Aorta (tissue), 5 donors: ENCODE data around the gene DNAJC6. TPM values are rescaled to one million over a fixed set of nuclear protein-coding genes. Genes with fewer than 3 reads are reported as not detected.

Experiments
- ATAC-seq: fragments of 200-7000 bp; cut with Tn5 transposase; one replicate; pipeline ENCODE4 v1.9.1; 2022; ENCODE audit warnings: moderate library complexity; ENCODE audit not compliant: low FRiP score
- DNase-seq, 2 donors: peaks; one replicate each; pipeline ENCODE4 v3.0.0-alpha.2; 2020
- H3K27ac ChIP-seq, 2 donors: one replicate each; pipeline ENCODE4 v1.5.1; 2013; ENCODE audit warnings: low read length in 2 of 2, mild to moderate bottlenecking in 2 of 2, moderate library complexity in 2 of 2, control low read depth in 1 of 2, inconsistent platforms in 1 of 2, low read depth in 1 of 2
- H3K27me3 ChIP-seq, 2 donors: one replicate each; pipeline ENCODE4 v1.6.1; 2013; ENCODE audit warnings: control low read depth in 1 of 2, low read length in 1 of 2, mild to moderate bottlenecking in 1 of 2, moderate library complexity in 1 of 2; ENCODE audit not compliant: insufficient read depth in 2 of 2, control insufficient read depth in 1 of 2
- H3K36me3 ChIP-seq, 2 donors: one replicate each; pipeline ENCODE4 v1.6.1; 2013; ENCODE audit warnings: control low read depth in 1 of 2, low read length in 1 of 2, mild to moderate bottlenecking in 1 of 2; ENCODE audit not compliant: insufficient read depth in 2 of 2, control insufficient read depth in 1 of 2
- H3K4me1 ChIP-seq, 2 donors: one replicate each; pipeline ENCODE4 v1.6.1; 2013; ENCODE audit warnings: low read length in 2 of 2, control low read depth in 1 of 2, mild to moderate bottlenecking in 1 of 2, moderate library complexity in 1 of 2; ENCODE audit not compliant: insufficient read depth in 2 of 2, control insufficient read depth in 1 of 2
- H3K4me3 ChIP-seq, 2 donors: one replicate each; pipeline ENCODE4 v1.5.1; 2013; ENCODE audit warnings: low read length in 2 of 2, control low read depth in 1 of 2, mild to moderate bottlenecking in 1 of 2
- H3K9me3 ChIP-seq: one replicate; pipeline ENCODE4 v1.6.1; 2013; ENCODE audit warnings: mild to moderate bottlenecking, low read length; ENCODE audit not compliant: control insufficient read depth
- WGBS, 2 donors: extraction: QIAGEN DNeasy Blood & Tissue Kit; methylation state at CpG; one replicate each; pipeline ENCODE4 v1.1.7; 2013; 5-methylcytosine and 5-hydroxymethylcytosine counted together
- intact Hi-C, 2 donors: fragments of 100-400 bp; cut with DNase I; formaldehyde crosslinking; loops; one replicate each; pipeline versions ENCODE4 v1.14.2 to v1.15.0; 2022
- polyA plus RNA-seq, 2 donors: library from polyadenylated mRNA; stranded (reverse); fragments of 200-250 nt; gene quantifications; one replicate each; pipeline ENCODE4 v1.2.3, GENCODE V29; 2013
- total RNA-seq, 2 donors: library from RNA; stranded (reverse); fragmentation: NEBNext Ultra II Directional; extraction: Animal tissue kit (Norgen Biotek cat#: 25700); gene quantifications; one replicate each; pipeline ENCODE4 v1.2.1, GENCODE V29; 2021
- donor health status: healthy with polysubstance abuse.
- donor health status: Bipolar disorder and iron deficiency.
- donor health status: DM: no; HTN: no; CAD: no.
- donor health status: DM: no; HTN: no; CAD: no.
- donor health status: DM: yes; HTN: yes; CAD: no.

DNAJC6 gene
- total and polyA plus RNA-seq, 4 donors, result 1.3 to 3.8 (median 2.3) TPM; not detected in 1

DNA sequence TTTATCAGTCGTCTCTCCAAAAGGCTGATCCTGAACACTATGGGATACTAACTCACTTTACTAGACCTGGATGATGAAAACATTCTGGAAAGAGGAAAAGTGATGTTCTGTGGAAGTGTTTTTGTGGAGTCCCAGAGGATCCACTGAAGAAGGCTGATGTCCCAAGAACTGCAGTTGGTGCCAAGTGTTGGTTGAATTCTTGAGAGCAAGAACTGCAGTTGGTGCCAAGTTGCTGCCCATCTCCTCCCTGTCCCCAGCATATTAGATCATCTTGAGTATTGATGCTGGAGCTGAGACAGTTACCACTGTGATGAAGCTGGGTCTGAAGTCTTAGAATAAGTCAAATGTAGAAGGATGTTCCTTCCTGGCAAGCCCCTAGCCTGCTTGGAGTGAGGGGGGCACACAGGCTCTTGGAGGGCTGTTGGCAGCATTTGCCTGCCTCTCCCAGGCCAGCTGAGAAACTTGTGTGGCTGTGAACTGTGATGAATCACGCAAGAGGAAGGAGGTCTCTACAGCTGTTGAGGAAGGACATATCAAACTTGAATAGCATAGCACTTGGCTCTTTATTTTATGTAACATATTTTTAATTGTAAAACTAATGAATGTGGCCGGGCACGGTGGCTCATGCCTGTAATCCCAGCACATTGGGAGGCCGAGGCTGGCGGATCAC lies 48.1 kb downstream of the DNAJC6 start:
- DNase-seq (no peak), ATAC-seq (no peak)
- no peaks in the 10 kb centered on the region for H3K27me3 ChIP-seq
- H3K9me3 ChIP-seq, result no peaks in the 10 kb centered on the region
- no peaks in the 10 kb centered on the region for H3K4me1 ChIP-seq
- intact Hi-C loops, result no loop called here
- whole genome bisulfite sequencing, 2 donors, result 91% methylated on average over 6 of the region's 6 CpGs
- H3K27ac ChIP-seq, result no peak overlapping the region
- no peaks in the 10 kb centered on the region for H3K36me3 ChIP-seq
- H3K4me3 ChIP-seq, result no peak overlapping the region

DNA sequence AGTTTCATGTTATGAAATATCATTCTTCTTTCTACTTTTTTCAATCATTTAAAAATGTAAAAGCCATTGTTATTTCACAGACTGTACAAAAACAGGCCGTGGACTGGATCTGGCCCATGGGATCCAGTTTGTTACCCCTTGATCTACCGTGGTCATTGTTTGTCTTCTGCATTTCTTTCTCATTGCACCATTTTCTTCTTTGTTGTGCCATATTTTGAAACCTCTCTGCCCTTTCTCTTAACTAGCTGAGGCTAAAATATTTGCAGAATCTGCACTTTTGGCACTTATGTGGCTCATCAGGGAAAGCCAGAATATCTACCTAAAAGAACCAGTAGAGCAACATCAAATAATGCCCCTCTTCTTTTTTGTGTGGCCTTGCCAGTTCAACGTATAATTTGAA lies 50.5 kb downstream of the DNAJC6 start:
- H3K36me3 ChIP-seq, result no peaks in the 10 kb centered on the region
- intact Hi-C loops, result no loop called here
- no peak for ATAC-seq
- DNase-seq, result no peak
- H3K4me1 ChIP-seq, result peaks cover 0 to 2% of the 10 kb centered on the region in 2 donors
- no peak overlapping the region for H3K27ac ChIP-seq
- H3K4me3 ChIP-seq, result no peak overlapping the region
- no peaks in the 10 kb centered on the region for H3K9me3 ChIP-seq
- H3K27me3 ChIP-seq, result no peaks in the 10 kb centered on the region
- WGBS, 2 donors, result 41 to 47% methylated on average over 3 of the region's 3 CpGs

DNA sequence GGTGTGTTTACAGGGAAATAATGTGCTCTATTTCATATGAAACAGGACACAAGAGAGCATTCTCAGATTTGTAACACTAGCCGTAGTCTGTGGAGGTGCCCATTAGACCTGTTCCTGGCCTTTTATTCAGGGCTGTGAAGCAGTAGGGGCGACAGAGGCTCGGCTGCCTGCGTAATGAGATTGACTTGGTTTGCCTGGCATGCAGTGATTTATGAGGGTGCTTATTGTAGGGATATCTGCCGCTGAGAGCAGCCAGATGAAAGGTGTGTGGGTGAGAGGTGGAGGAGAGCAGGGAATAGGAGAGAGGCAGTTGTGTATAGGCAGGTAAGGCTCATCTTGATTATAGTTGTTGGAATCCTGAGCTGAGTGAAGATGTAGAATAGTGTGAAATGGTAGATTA lies 51.3 kb downstream of the DNAJC6 start:
- WGBS, 2 donors, result 62 to 71% methylated on average over 5 of the region's 5 CpGs
- no peak for DNase-seq
- Histone ChIP-seq H3K4me1 (peaks cover 0 to 2% of the 10 kb centered on the region in 2 donors), H3K36me3 (no peaks in the 10 kb centered on the region), H3K9me3 (no peaks in the 10 kb centered on the region), H3K4me3 (no peak overlapping the region), H3K27me3 (no peaks in the 10 kb centered on the region), H3K27ac (no peak overlapping the region)
- intact Hi-C loops, result no loop called here
- ATAC-seq, result no peak

DNA sequence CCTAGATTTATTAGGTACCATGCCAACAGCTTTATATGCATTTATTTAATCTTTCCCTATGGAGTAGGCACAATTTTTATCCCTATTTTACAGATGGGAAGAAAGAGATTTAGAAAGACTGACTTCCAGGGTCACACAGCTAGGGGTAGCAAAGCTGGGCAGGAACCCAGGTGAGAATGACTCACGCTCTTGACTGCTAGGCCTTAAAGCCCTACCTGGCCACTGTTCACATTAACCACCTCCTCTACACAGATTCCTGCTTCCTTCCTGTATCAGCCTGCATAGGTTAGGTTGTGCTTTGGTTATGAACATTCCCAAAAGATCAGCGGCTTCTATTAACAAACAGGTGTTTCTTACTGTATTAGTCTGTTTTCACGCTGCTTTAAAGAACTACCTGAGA lies 53.2 kb downstream of the DNAJC6 start:
- no peak for DNase-seq
- no peaks in the 10 kb centered on the region for H3K9me3 ChIP-seq
- no peak for ATAC-seq
- no peak overlapping the region for H3K27ac ChIP-seq
- intact Hi-C loops, result no loop called here
- 94 to 96% methylated on average over 3 of the region's 3 CpGs for WGBS, 2 donors
- H3K27me3 ChIP-seq, result no peaks in the 10 kb centered on the region
- peaks cover 0 to 2% of the 10 kb centered on the region in 2 donors for H3K4me1 ChIP-seq
- H3K4me3 ChIP-seq, result no peak overlapping the region
- H3K36me3 ChIP-seq, result no peaks in the 10 kb centered on the region

DNA sequence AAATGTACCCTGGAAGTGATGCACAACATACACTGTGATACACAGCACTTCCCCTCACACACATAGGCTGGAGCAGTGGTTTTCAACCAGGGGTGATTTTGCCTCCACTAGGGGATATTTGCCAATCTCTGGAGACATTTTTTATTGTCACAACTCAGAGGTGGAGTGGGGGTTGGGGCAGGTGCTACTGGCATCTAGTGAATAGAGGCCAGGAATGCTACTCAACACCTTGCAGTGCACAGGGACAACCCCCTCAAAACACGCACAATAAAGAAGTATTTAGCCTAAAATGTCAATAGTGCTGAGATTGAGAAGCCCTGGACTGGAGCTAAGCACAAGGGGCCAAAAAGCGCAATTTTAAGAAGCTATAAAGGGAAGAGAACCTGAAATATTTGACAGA lies 54.1 kb downstream of the DNAJC6 start:
- 90 to 93% methylated on average over 2 of the region's 2 CpGs for WGBS, 2 donors
- H3K27ac ChIP-seq, result no peak overlapping the region
- no peak for ATAC-seq

DNA sequence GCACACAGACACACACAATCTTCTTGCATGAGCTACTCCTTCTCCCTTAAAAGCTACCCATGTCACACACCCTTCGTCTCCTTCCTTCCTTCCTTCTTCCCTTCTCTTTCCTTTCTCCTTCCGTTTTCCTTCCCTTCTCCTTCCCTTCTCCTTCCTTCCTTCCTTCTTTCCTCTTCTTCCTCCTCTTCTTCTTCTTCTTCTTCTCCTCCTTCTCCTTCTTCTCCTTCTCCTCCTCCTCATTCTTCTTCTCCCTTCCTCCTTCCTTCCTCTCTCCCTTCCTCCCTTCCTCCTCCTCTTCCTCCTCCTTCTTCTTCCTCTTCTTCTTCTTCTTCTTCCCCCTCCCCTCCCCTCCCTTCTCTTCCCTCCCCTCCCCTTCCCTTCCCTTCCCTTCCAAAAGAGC lies 59.1 kb downstream of the DNAJC6 start:
- H3K4me1 ChIP-seq, result no peaks in the 10 kb centered on the region
- DNase-seq (no peak), ATAC-seq (no peak)
- no peak overlapping the region for H3K4me3 ChIP-seq
- intact Hi-C loops, result no loop called here
- no peaks in the 10 kb centered on the region for H3K9me3 ChIP-seq
- H3K36me3 ChIP-seq, result no peaks in the 10 kb centered on the region
- no peak overlapping the region for H3K27ac ChIP-seq
- H3K27me3 ChIP-seq, result no peaks in the 10 kb centered on the region
- WGBS, 2 donors, result 83 to 85% methylated on average over 2 of the region's 2 CpGs

More for the DNA sequence above, 54.1 kb downstream of the DNAJC6 start:
- intact Hi-C loops, result no loop called here
- Histone ChIP-seq H3K4me1 (peaks cover 0 to 2% of the 10 kb centered on the region in 2 donors), H3K36me3 (no peaks in the 10 kb centered on the region), H3K4me3 (no peak overlapping the region), H3K9me3 (no peaks in the 10 kb centered on the region), H3K27me3 (no peaks in the 10 kb centered on the region)
- no peak for DNase-seq

DNA sequence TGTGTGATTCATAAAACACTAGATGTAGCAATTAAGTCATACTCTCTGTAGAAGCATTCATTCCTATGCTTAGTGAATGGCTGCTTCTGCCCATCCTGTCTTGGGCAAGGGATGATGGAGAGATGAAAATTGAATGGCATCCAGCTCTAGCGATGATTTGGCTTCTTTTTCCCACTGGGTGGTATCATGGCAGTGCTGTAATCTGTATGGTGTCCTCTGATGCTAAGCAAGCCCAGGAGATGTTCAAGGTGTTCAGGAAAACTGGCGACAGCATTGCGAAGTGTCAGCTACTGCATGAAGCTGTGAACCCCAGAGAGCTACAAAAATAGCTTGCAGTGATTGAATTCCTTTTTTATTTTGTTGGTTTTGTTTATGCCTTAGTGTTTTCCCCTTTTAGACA lies 62.2 kb downstream of the DNAJC6 start:
- intact Hi-C loops, result no loop called here
- Histone ChIP-seq H3K9me3 (no peaks in the 10 kb centered on the region), H3K4me3 (no peak overlapping the region), H3K27ac (no peak overlapping the region), H3K27me3 (no peaks in the 10 kb centered on the region), H3K4me1 (no peaks in the 10 kb centered on the region), H3K36me3 (no peaks in the 10 kb centered on the region)
- WGBS, 2 donors, result 90 to 91% methylated on average over 3 of the region's 3 CpGs
- ATAC-seq, result no peak
- DNase-seq, result no peak

DNA sequence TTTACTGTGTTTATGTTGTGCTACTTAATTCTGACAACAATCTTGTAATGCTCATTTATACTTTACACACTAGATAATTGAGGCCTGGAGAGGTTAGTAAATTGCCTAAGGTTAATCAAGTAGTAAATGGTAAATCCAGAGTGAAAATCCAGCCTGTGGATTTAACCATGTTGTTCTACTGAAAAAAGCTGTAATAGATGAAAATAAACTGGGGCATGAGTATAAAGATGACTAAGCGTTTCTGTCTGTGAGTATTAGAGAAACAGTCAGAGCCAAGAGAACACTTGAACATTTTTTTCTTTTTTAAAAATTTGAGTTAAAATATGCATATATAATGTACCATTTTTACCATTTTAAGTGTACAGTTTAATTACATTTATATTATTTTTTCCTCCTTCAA lies 63.2 kb downstream of the DNAJC6 start:
- DNase-seq, result no peak
- no peaks in the 10 kb centered on the region for H3K27me3 ChIP-seq
- WGBS, 2 donors, result 33 to 39% methylated on average over 1 of the region's 1 CpG
- no peak for ATAC-seq
- no peaks in the 10 kb centered on the region for H3K4me1 ChIP-seq
- H3K4me3 ChIP-seq, result no peak overlapping the region
- intact Hi-C loops, result no loop called here
- H3K9me3 ChIP-seq, result no peaks in the 10 kb centered on the region
- no peak overlapping the region for H3K27ac ChIP-seq
- no peaks in the 10 kb centered on the region for H3K36me3 ChIP-seq

DNA sequence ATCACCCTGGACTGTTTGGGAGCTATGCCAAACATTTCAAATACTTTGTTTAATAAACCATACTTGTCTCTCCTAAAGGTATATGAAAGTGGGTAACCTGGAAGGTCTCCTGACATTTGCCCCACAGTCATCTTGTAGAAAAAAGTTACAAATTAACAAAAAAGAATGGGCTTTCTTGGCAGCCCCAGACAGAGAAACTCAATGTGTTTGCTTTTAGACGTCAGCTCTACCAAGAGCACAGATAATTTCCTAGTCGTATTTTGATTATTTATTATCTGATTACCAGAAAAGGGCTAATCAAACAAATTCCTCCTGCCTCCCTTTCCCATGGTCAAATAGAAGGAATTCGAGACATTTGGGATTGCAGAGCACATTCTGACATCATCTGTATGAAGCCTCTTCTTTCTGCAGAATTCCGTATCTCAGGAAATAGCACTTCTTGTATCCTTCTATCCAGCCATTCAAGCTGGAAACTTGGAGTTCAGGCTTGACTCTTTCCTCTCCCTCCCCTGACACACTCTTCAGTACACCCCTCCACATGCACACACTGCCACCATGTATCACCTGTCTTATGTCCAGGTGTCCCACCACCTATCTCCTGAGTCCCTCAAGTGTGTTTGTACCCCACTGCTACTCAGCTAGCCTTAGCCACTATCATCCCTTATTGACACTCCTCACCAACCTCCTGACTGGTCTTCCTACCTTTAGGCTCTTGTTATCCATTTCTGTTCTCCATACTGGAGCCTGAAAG lies 68.3 kb downstream of the DNAJC6 start:
- Histone ChIP-seq H3K27ac (no peak overlapping the region), H3K4me3 (no peak overlapping the region), H3K4me1 (no peaks in the 10 kb centered on the region), H3K9me3 (no peaks in the 10 kb centered on the region), H3K27me3 (no peaks in the 10 kb centered on the region), H3K36me3 (no peaks in the 10 kb centered on the region)
- intact Hi-C loops, result no loop called here
- 49 to 69% methylated on average over 4 of the region's 4 CpGs for WGBS, 2 donors
- DNase-seq, result no peak
- no peak for ATAC-seq
